K562 (cell line): ENCODE measurements around the gene CPSF6. TPM values are rescaled to one million over a fixed set of nuclear protein-coding genes. Genes with fewer than 3 reads are reported as not detected.

ENCODE experiments used
- ATAC-seq: fragments of 200-7000 bp; cut with Tn5 transposase; 3 replicates; pipeline ENCODE4 v1.9.1; 2020; ENCODE audit warnings: moderate library complexity
- BruUV-seq: library from RNA; stranded (reverse); fragments of 400-500 nt; replicated peaks from 2 replicates; lab custom pipeline; 2021; lab: Mats Ljungman, UMichigan
- CTCF ChIA-PET: fragments of 300-600 bp; formaldehyde crosslinking; extraction: SDS; loops from one replicate; lab custom pipeline; 2021; ENCODE audit warnings: low intra/inter-chr PET ratio; lab: Yijun Ruan, JAX
- POLR2A ChIA-PET: fragments of 300-600, 350-650 bp; sonication (Branson Sonifier 250); formaldehyde crosslinking; extraction: SDS; loops from one replicate; lab custom pipeline; 2021; ENCODE audit warnings: antibody characterized with exemption, inconsistent platforms; lab: Yijun Ruan, JAX
- DNase-seq, 4 experiments: peaks; one replicate each; pipeline versions ENCODE4 v3.0.0 to v3.0.0-alpha.2; 2011 to 2018; ENCODE audit warnings: low spot score in 3 of 4, mixed read lengths in 3 of 4; ENCODE audit errors: extremely low read depth in 1 of 4
- FAIRE-seq: peaks from 2 replicates; lab custom pipeline; 2011; peaks lifted over from hg19 to GRCh38; lab: Jason Lieb, UNC
- H2AFZ ChIP-seq: 2 replicates; pipeline ENCODE4 v1.6.0; 2011; ENCODE audit warnings: low read depth, low read length, control low read depth, inconsistent platforms
- H3K27ac ChIP-seq: fragments of 200-600 bp; 3 replicates; pipeline ENCODE4 v1.8.0; 2011; ENCODE audit warnings: low read depth, mild to moderate bottlenecking, control low read depth, inconsistent platforms, low read length, moderate library complexity, mixed read lengths; ENCODE audit errors: extremely low read depth
- H3K27me3 ChIP-seq, 2 experiments: fragments of 300-600 bp in 1 of 2; 2 replicates in 1 of 2; 3 replicates in 1 of 2; pipeline versions ENCODE4 v1.6.0 to v1.8.0; 2011; ENCODE audit warnings: inconsistent platforms in 2 of 2, low read length in 2 of 2, mild to moderate bottlenecking in 1 of 2, mixed read lengths in 1 of 2, moderate library complexity in 1 of 2; ENCODE audit not compliant: control insufficient read depth in 2 of 2, insufficient read depth in 2 of 2
- H3K36me3 ChIP-seq: fragments of 300-600 bp; 3 replicates; pipeline ENCODE4 v1.8.0; 2011; ENCODE audit warnings: mild to moderate bottlenecking, low read length, inconsistent platforms; ENCODE audit not compliant: control insufficient read depth, insufficient read depth
- H3K4me1 ChIP-seq, 2 experiments: fragments of 200-600 bp in 1 of 2; replicated peaks in 1 of 2; 2 replicates in 1 of 2; 3 replicates in 1 of 2; pipeline versions ENCODE4 v1.5.1 to v1.8.0; 2011; ENCODE audit warnings: inconsistent platforms in 2 of 2, low read length in 2 of 2, mild to moderate bottlenecking in 1 of 2, mixed read lengths in 1 of 2, moderate library complexity in 1 of 2; ENCODE audit not compliant: control insufficient read depth in 2 of 2, insufficient read depth in 2 of 2
- H3K4me2 ChIP-seq: 2 replicates; pipeline ENCODE4 v1.6.1; 2011; ENCODE audit warnings: low read length, control low read depth, inconsistent platforms, mixed read lengths; ENCODE audit not compliant: insufficient read depth
- H3K4me3 ChIP-seq: fragments of 200-600 bp; sonication (generic), shearing (Covaris generic); 2 replicates; pipeline ENCODE4 v1.5.1; 2016; ENCODE audit warnings: control low read depth, inconsistent platforms
- H3K79me2 ChIP-seq: fragments of 200-600 bp; 3 replicates; pipeline ENCODE4 v1.8.0; 2011; ENCODE audit warnings: low read length, inconsistent platforms; ENCODE audit not compliant: control insufficient read depth, insufficient read depth
- H3K9ac ChIP-seq, 2 experiments: 2 replicates each; pipeline versions ENCODE4 v1.6.0 to v1.6.1; 2011; ENCODE audit warnings: low read depth in 2 of 2, low read length in 2 of 2, control low read depth in 1 of 2, inconsistent platforms in 1 of 2, mild to moderate bottlenecking in 1 of 2, mixed read lengths in 1 of 2; ENCODE audit not compliant: insufficient read depth in 1 of 2
- H3K9me1 ChIP-seq: one replicate; pipeline ENCODE4 v1.6.0; 2011; ENCODE audit warnings: inconsistent platforms, mild to moderate bottlenecking, low read length, moderate library complexity; ENCODE audit not compliant: control insufficient read depth, insufficient read depth
- H3K9me3 ChIP-seq: replicated peaks from 2 replicates; pipeline ENCODE4 v1.5.1; 2011; ENCODE audit warnings: low read depth, low read length, inconsistent platforms; ENCODE audit not compliant: control insufficient read depth, insufficient read depth
- H4K20me1 ChIP-seq: replicated peaks from 2 replicates; pipeline ENCODE4 v1.6.1; 2011; ENCODE audit warnings: low read length, inconsistent platforms, mixed read lengths; ENCODE audit not compliant: control insufficient read depth, insufficient read depth
- KLF1 ChIP-seq: fragments of 450-650 bp; IDR thresholded peaks from 2 replicates; pipeline ENCODE4 v1.6.1; 2016; ENCODE audit warnings: missing genetic modification characterization, missing compliant biosample characterization
- MAFK ChIP-seq: IDR thresholded peaks from 2 replicates; pipeline ENCODE4 v1.6.1; 2011; ENCODE audit warnings: low read length, improper control_type of control experiment
- SRSF9 ChIP-seq: fragments of 200-400 bp; formaldehyde crosslinking; IDR thresholded peaks from 2 replicates; pipeline ENCODE4 v1.6.1; 2017; ENCODE audit warnings: low read depth, low read length, borderline replicate concordance
- TAL1 ChIP-seq: fragments of 450-650 bp; IDR thresholded peaks from 2 replicates; pipeline ENCODE4 v1.6.1; 2016; ENCODE audit warnings: mild to moderate bottlenecking
- ZNF589 ChIP-seq: fragments of 200-800 bp; sonication (Bioruptor generic); IDR thresholded peaks from 2 replicates; pipeline ENCODE4 v1.6.1; 2016; ENCODE audit warnings: low read depth, missing genetic modification characterization, missing compliant biosample characterization
- WGBS: fragments of 100-300 bp; shearing (Covaris generic); methylation state at CpG from one replicate; pipeline ENCODE4 v1.1.6; 2016; ENCODE audit warnings: low coverage, mixed read lengths; ENCODE audit not compliant: insufficient coverage; ENCODE audit errors: missing lambda C conversion rate; 5-methylcytosine and 5-hydroxymethylcytosine counted together
- in situ Hi-C: fragments of 300-500 bp; cut with MboI; formaldehyde crosslinking; loops from 4 replicates; pipeline ENCODE4 v1.15.0; 2018; ENCODE audit warnings: inconsistent platforms, mixed read lengths
- intact Hi-C: fragments of 100-400 bp; cut with micrococcal nuclease; formaldehyde crosslinking; loops from 2 replicates; pipeline ENCODE4 v1.14.2; 2022
- polyA plus RNA-seq, 8 experiments: library from polyadenylated mRNA; depleted of rRNA in 4 of 8; stranded (reverse) in 5 of 8; unstranded in 3 of 8; fragments of >200 nt; fragmentation: Nextera tagmentation in 2 of 8; fragmentation: Illumina TruSeq in 1 of 8; extraction: Ambion mirVana in 2 of 8; extraction: Trizol in 1 of 8; gene quantifications; 2 replicates each; pipeline versions ENCODE4 v1.2.1 to v1.2.3, GENCODE V29; 2011 to 2014; ENCODE audit warnings: inconsistent platforms in 1 of 8, missing spikeins in 1 of 8
- total RNA-seq, 7 experiments: library from RNA; depleted of rRNA in 6 of 7; stranded (reverse); fragments of >200 nt in 6 of 7; fragmentation: Illumina TruSeq in 2 of 7; extraction: Trizol in 2 of 7; gene quantifications; 2 replicates each; pipeline versions ENCODE4 v1.2.1 to v1.2.3, GENCODE V29; 2011 to 2021; ENCODE audit warnings: low replicate concordance in 1 of 7
- TF ChIP-seq, protein P1 (sequence below): fragments of 250-450 bp; sonication (Bioruptor Pico); IDR thresholded peaks from 2 replicates; pipeline ENCODE4 v1.4.0; 2020

The CPSF6 gene
- total and polyA plus RNA-seq, 9 of the 15 experiments (the other 6 are each of a cell fraction or from before 2014, with no cell fraction given): 34.3 to 129 (median 77.8) TPM

DNA sequence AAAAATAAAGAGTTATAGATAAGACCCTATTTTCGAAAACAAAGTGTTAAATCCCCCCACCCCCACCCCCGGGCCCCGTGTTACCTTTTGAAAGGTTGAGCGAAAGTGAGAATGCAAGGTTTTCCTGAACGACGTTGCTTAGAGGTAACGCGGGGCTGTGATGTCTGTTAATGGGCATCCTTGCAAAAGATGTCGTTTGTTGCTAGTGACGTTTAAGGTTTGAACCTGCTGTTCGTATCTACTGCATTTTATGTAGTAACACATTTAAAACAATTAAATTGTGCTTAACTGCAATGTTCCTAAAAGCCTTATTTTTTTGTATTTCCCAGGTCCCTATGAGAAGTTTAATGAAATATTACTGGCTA lies 1.2 kb downstream of the CPSF6 start:
- Histone ChIP-seq H3K36me3 (peaks cover 25% of the 10 kb centered on the region; the same call in 2 of the 3 replicates), H3K27ac (peak overlapping the region; percentile 89; the same call in 2 of the 3 replicates), H3K79me2 (peaks cover 68% of the 10 kb centered on the region), H3K4me1 (peaks cover 6 to 34% of the 10 kb centered on the region in 2 experiments; a peak in 3 of 5 replicates), H3K9me3 (no peaks in the 10 kb centered on the region), H3K9ac (peak overlapping the region in 1 of 2 experiments; percentile 83; a peak in 2 of 4 replicates), H3K4me2 (peak overlapping the region; percentile 86), H3K9me1 (no peaks in the 10 kb centered on the region), H3K27me3 (no peaks in the 10 kb centered on the region), H3K4me3 (peak overlapping the region; percentile 74), H4K20me1 (peaks cover 17% of the 10 kb centered on the region; the same call in 1 of the 2 replicates), H2AFZ (no peak overlapping the region)
- WGBS: 0% methylated on average over 11 of the region's 11 CpGs
- in situ Hi-C loops: no loop called here
- no peak for ATAC-seq
- peak in 1 of 4 experiments; percentile 24 for DNase-seq
- POLR2A ChIA-PET: interaction anchor here (0.6 kb wide), 1 partner anchor 187 kb away, joined by 4 read pairs; no protein-coding TSS in a partner anchor
- intact Hi-C loops: no loop called here
- FAIRE-seq: no peak
- TF ChIP-seq TAL1: no peak
- TF ChIP-seq, protein P1, sequence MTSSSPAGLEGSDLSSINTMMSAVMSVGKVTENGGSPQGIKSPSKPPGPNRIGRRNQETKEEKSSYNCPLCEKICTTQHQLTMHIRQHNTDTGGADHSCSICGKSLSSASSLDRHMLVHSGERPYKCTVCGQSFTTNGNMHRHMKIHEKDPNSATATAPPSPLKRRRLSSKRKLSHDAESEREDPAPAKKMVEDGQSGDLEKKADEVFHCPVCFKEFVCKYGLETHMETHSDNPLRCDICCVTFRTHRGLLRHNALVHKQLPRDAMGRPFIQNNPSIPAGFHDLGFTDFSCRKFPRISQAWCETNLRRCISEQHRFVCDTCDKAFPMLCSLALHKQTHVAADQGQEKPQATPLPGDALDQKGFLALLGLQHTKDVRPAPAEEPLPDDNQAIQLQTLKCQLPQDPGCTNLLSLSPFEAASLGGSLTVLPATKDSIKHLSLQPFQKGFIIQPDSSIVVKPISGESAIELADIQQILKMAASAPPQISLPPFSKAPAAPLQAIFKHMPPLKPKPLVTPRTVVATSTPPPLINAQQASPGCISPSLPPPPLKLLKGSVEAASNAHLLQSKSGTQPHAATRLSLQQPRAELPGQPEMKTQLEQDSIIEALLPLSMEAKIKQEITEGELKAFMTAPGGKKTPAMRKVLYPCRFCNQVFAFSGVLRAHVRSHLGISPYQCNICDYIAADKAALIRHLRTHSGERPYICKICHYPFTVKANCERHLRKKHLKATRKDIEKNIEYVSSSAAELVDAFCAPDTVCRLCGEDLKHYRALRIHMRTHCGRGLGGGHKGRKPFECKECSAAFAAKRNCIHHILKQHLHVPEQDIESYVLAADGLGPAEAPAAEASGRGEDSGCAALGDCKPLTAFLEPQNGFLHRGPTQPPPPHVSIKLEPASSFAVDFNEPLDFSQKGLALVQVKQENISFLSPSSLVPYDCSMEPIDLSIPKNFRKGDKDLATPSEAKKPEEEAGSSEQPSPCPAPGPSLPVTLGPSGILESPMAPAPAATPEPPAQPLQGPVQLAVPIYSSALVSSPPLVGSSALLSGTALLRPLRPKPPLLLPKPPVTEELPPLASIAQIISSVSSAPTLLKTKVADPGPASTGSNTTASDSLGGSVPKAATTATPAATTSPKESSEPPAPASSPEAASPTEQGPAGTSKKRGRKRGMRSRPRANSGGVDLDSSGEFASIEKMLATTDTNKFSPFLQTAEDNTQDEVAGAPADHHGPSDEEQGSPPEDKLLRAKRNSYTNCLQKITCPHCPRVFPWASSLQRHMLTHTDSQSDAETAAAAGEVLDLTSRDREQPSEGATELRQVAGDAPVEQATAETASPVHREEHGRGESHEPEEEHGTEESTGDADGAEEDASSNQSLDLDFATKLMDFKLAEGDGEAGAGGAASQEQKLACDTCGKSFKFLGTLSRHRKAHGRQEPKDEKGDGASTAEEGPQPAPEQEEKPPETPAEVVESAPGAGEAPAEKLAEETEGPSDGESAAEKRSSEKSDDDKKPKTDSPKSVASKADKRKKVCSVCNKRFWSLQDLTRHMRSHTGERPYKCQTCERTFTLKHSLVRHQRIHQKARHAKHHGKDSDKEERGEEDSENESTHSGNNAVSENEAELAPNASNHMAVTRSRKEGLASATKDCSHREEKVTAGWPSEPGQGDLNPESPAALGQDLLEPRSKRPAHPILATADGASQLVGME (CRISPR knock-in tag): no peak
- no peak for TF ChIP-seq SRSF9
- no peak for TF ChIP-seq MAFK
- no peak for TF ChIP-seq KLF1 (tag)
- peak; percentile 41; the same call in 1 of the 2 replicates for TF ChIP-seq ZNF589
- BruUV-seq: no TSS peak
- CTCF ChIA-PET: interaction anchor here (1.5 kb wide), 1 partner anchor 13 kb away, joined by 4 read pairs; no protein-coding TSS in a partner anchor
